ENCODE results near the gene CAPSL.

The CAPSL gene

GRCh38 chr5:35876454-35876853 lies 62.0 kb downstream of the CAPSL start:
- Histone ChIP-seq H3K4me1 (ENCODE audit: insufficient read depth, low read length) (no peaks in the 10 kb centered on the region), H3K36me3 (ENCODE audit: insufficient read depth, low read length) (no peaks in the 10 kb centered on the region), H3K4me3 (ENCODE audit: low read length) (no peak overlapping the region), H3K9me3 (ENCODE audit: insufficient read depth, low read depth, low read length) (no peaks in the 10 kb centered on the region), H3K9ac (ENCODE audit: low read depth, low read length) (no peak overlapping the region), H3K27me3 (ENCODE audit: insufficient read depth, low read length) (no peaks in the 10 kb centered on the region), H3K27ac (ENCODE audit: low read depth, low read length) (no peak overlapping the region)
- WGBS, result 100% methylated on average over 2 of the region's 2 CpGs

GRCh38 chr5:35870605-35871004 lies 67.8 kb downstream of the CAPSL start:
- Histone ChIP-seq H3K27ac (ENCODE audit: low read depth, low read length) (no peak overlapping the region), H3K4me1 (ENCODE audit: insufficient read depth, low read length) (no peaks in the 10 kb centered on the region)
- WGBS, result 100% methylated on average over 4 of the region's 4 CpGs

GRCh38 chr5:35869685-35870277 lies 68.6 kb downstream of the CAPSL start:
- 94% methylated on average over 5 of the region's 5 CpGs for WGBS
- Histone ChIP-seq H3K4me3 (ENCODE audit: low read length) (no peak overlapping the region), H3K9ac (ENCODE audit: low read depth, low read length) (no peak overlapping the region), H3K27me3 (ENCODE audit: insufficient read depth, low read length) (no peaks in the 10 kb centered on the region), H3K36me3 (ENCODE audit: insufficient read depth, low read length) (no peaks in the 10 kb centered on the region), H3K4me1 (ENCODE audit: insufficient read depth, low read length) (no peaks in the 10 kb centered on the region), H3K27ac (ENCODE audit: low read depth, low read length) (no peak overlapping the region), H3K9me3 (ENCODE audit: insufficient read depth, low read depth, low read length) (no peaks in the 10 kb centered on the region)

More at GRCh38 chr5:35870605-35871004, 67.8 kb downstream of the CAPSL start:
- H3K27me3 ChIP-seq (ENCODE audit: insufficient read depth, low read length), result no peaks in the 10 kb centered on the region
- no peak overlapping the region for H3K9ac ChIP-seq (ENCODE audit: low read depth, low read length)
- no peak overlapping the region for H3K4me3 ChIP-seq (ENCODE audit: low read length)
- H3K9me3 ChIP-seq (ENCODE audit: insufficient read depth, low read depth, low read length), result no peaks in the 10 kb centered on the region
- H3K36me3 ChIP-seq (ENCODE audit: insufficient read depth, low read length), result no peaks in the 10 kb centered on the region

DNA sequence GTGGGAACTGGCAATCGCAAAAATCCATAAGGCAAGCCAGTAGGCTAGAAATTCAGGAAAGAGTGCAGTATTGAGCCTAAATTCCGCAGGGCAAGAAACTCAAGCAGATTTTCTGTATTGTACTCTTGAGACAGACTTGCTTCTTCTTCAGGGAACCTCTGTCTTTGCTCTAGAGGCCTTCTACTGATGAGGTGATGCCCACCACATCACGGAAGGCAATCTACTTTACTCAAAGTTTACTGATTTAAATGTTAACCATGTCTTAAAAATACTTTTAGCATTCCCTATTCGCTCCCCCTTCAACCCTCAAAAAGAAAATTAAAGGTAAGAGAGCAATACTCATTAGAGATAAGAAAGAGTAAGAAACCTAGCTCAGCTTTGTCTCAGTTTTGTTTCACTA lies 70.4 kb downstream of the CAPSL start:
- WGBS, result 97% methylated on average over 3 of the region's 4 CpGs

GRCh38 chr5:35863159-35863558 lies 75.3 kb downstream of the CAPSL start:
- Histone ChIP-seq H3K27me3 (ENCODE audit: insufficient read depth, low read length) (no peaks in the 10 kb centered on the region), H3K27ac (ENCODE audit: low read depth, low read length) (no peak overlapping the region), H3K36me3 (ENCODE audit: insufficient read depth, low read length) (no peaks in the 10 kb centered on the region), H3K9me3 (ENCODE audit: insufficient read depth, low read depth, low read length) (0 out of 2 replicates have a peak, but pooled peaks cover 2% of the 10 kb centered on the region), H3K4me1 (ENCODE audit: insufficient read depth, low read length) (peaks cover 31% of the 10 kb centered on the region), H3K9ac (ENCODE audit: low read depth, low read length) (no peak overlapping the region), H3K4me3 (ENCODE audit: low read length) (no peak overlapping the region)
- WGBS, result 94% methylated on average over 3 of the region's 3 CpGs

More for the DNA sequence above, 70.4 kb downstream of the CAPSL start:
- no peak overlapping the region for H3K9ac ChIP-seq (ENCODE audit: low read depth, low read length)
- H3K36me3 ChIP-seq (ENCODE audit: insufficient read depth, low read length), result no peaks in the 10 kb centered on the region
- no peak overlapping the region for H3K4me3 ChIP-seq (ENCODE audit: low read length)
- H3K9me3 ChIP-seq (ENCODE audit: insufficient read depth, low read depth, low read length), result 0 out of 2 replicates have a peak, but pooled peaks cover 2% of the 10 kb centered on the region
- H3K4me1 ChIP-seq (ENCODE audit: insufficient read depth, low read length), result no peaks in the 10 kb centered on the region
- H3K27me3 ChIP-seq (ENCODE audit: insufficient read depth, low read length), result no peaks in the 10 kb centered on the region
- H3K27ac ChIP-seq (ENCODE audit: low read depth, low read length), result no peak overlapping the region

DNA sequence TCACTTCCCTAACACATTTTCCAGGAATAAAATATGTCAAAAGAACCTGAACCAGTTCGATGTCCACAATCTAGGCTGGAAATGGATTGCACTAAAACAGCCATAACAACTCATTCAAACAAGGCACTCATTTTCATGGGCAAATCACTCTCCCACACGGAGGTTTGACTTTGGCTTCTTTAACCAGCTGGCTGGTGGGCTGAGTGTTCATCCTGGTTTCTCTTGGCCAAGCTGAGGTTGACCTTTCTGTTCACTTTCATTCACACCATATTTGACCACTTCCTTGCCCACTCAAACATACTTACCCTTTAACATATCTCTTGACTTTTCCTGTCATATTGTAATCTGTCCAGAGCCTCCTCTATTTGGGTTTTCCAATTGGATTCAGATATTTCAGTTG lies 76.3 kb downstream of the CAPSL start:
- no peak overlapping the region for H3K27ac ChIP-seq (ENCODE audit: low read depth, low read length)
- H3K9me3 ChIP-seq (ENCODE audit: insufficient read depth, low read depth, low read length), result 0 out of 2 replicates have a peak, but pooled peaks cover 2% of the 10 kb centered on the region
- H3K9ac ChIP-seq (ENCODE audit: low read depth, low read length), result no peak overlapping the region
- WGBS, result 94% methylated on average over 2 of the region's 2 CpGs
- H3K4me1 ChIP-seq (ENCODE audit: insufficient read depth, low read length), result peaks cover 36% of the 10 kb centered on the region
- H3K27me3 ChIP-seq (ENCODE audit: insufficient read depth, low read length), result no peaks in the 10 kb centered on the region
- H3K36me3 ChIP-seq (ENCODE audit: insufficient read depth, low read length), result no peaks in the 10 kb centered on the region
- H3K4me3 ChIP-seq (ENCODE audit: low read length), result no peak overlapping the region

DNA sequence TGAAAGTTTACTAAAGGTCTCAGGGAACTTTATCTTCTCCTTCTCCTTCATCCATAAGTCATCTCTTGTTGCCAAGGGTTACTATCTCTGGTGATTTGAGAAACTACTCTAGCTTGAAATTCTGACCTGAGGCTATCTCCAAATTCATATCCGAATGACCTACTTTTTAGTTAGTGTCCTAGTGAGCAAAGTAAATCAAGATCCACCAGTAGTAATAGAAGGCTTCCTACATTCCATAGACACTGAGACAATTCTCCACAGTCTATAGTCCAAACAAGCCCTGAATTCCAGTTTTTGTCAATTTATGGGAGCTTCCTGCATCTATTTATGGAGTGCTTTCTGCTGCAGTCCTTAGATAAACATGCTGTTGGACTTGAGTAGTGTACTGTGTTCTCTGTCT lies 76.7 kb downstream of the CAPSL start:
- 100% methylated on average over 1 of the region's 1 CpG for WGBS

DNA sequence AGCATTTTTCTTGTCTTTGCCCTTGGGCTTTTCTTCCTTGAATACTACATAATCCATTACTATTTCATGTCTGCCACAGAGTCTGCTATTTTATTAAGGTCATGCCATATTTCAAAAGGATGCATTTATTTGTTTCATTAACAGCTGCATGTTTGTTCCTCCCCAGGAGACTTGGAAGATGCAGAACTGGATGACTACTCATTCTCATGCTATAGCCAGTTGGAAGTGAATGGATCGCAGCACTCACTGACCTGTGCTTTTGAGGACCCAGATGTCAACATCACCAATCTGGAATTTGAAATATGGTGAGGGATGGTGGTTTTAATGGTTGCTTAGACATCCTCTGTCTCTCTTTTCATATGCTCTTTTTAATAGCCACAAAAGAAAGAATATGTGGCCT lies 77.7 kb downstream of the CAPSL start:
- Histone ChIP-seq H3K27me3 (ENCODE audit: insufficient read depth, low read length) (no peaks in the 10 kb centered on the region), H3K4me3 (ENCODE audit: low read length) (no peak overlapping the region), H3K9ac (ENCODE audit: low read depth, low read length) (no peak overlapping the region), H3K27ac (ENCODE audit: low read depth, low read length) (no peak overlapping the region), H3K9me3 (ENCODE audit: insufficient read depth, low read depth, low read length) (0 out of 2 replicates have a peak, but pooled peaks cover 2% of the 10 kb centered on the region), H3K4me1 (ENCODE audit: insufficient read depth, low read length) (peaks cover 36% of the 10 kb centered on the region), H3K36me3 (ENCODE audit: insufficient read depth, low read length) (no peaks in the 10 kb centered on the region)
- 89% methylated on average over 1 of the region's 1 CpG for WGBS

More for the DNA sequence above, 76.7 kb downstream of the CAPSL start:
- H3K27ac ChIP-seq (ENCODE audit: low read depth, low read length), result no peak overlapping the region
- H3K36me3 ChIP-seq (ENCODE audit: insufficient read depth, low read length), result no peaks in the 10 kb centered on the region
- 0 out of 2 replicates have a peak, but pooled peaks cover 2% of the 10 kb centered on the region for H3K9me3 ChIP-seq (ENCODE audit: insufficient read depth, low read depth, low read length)
- no peaks in the 10 kb centered on the region for H3K27me3 ChIP-seq (ENCODE audit: insufficient read depth, low read length)
- H3K4me1 ChIP-seq (ENCODE audit: insufficient read depth, low read length), result peaks cover 36% of the 10 kb centered on the region
- no peak overlapping the region for H3K9ac ChIP-seq (ENCODE audit: low read depth, low read length)
- H3K4me3 ChIP-seq (ENCODE audit: low read length), result no peak overlapping the region

DNA sequence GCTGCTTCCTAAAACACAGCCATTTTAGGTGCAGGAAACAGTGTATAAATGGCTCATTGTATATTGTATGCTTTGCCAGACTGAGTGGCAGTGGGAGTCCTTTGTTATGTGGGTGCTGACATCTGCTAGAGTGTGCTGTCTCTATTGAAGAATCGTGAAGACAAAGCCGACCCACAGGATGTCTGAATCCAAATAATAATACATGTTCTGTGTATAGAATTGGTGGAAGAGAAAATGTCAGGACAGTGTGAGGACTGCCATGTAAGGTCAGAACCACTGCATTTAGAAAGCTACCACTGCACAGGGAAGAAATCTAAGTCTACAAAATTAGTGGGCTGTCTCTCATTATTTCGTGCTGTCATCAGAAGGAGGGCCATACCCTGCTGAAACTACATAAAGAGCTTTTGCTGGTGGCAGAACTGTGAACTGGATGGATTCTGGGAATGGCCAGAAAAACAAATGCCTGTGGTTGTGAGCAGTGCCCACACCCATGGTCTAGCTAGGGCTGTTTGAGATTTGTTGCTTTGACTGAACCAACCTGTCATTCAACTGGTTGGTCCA lies 79.2 kb downstream of the CAPSL start:
- Histone ChIP-seq H3K9me3 (ENCODE audit: insufficient read depth, low read depth, low read length) (no peaks in the 10 kb centered on the region), H3K27ac (ENCODE audit: low read depth, low read length) (no peak overlapping the region), H3K9ac (ENCODE audit: low read depth, low read length) (no peak overlapping the region; the same call in 1 of the 2 replicates), H3K36me3 (ENCODE audit: insufficient read depth, low read length) (no peaks in the 10 kb centered on the region), H3K4me1 (ENCODE audit: insufficient read depth, low read length) (peaks cover 36% of the 10 kb centered on the region), H3K27me3 (ENCODE audit: insufficient read depth, low read length) (no peaks in the 10 kb centered on the region), H3K4me3 (ENCODE audit: low read length) (no peak overlapping the region)
- WGBS, result 52% methylated on average over 3 of the region's 3 CpGs

- H3K27ac ChIP-seq (ENCODE audit: low read depth, low read length), result no peak overlapping the region
- no peaks in the 10 kb centered on the region for H3K36me3 ChIP-seq (ENCODE audit: insufficient read depth, low read length)
- H3K4me3 ChIP-seq (ENCODE audit: low read length), result no peak overlapping the region
- WGBS, result 75% methylated on average over 2 of the region's 2 CpGs
- no peaks in the 10 kb centered on the region for H3K9me3 ChIP-seq (ENCODE audit: insufficient read depth, low read depth, low read length)
- H3K9ac ChIP-seq (ENCODE audit: low read depth, low read length), result no peak overlapping the region
- H3K4me1 ChIP-seq (ENCODE audit: insufficient read depth, low read length), result peaks cover 36% of the 10 kb centered on the region
- no peaks in the 10 kb centered on the region for H3K27me3 ChIP-seq (ENCODE audit: insufficient read depth, low read length)
Observed at GRCh38 chr5:35857606-35858205, 80.7 kb downstream of the CAPSL start.

DNA sequence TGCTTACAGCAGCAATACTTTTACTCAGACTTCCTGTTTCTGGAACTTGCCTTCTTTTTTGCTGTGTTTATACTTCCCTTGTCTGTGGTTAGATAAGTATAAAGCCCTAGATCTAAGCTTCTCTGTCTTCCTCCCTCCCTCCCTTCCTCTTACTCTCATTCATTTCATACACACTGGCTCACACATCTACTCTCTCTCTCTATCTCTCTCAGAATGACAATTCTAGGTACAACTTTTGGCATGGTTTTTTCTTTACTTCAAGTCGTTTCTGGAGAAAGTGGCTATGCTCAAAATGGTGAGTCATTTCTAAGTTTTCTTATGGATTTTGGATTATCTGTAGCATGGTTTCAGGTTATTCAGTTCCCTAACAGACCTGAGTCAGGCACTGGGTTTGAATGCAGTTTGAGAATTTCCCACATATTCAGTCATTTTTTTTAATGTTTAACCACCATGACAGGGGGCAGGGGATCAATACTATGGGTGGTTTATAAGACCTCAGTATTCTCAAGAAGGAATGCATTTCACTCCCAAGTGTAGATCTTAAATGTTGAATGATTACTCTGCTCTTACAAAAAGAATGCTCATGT lies 81.6 kb downstream of the CAPSL start, which contains the start of gene IL7R:
Gene IL7R, plus strand, starts transcription at position 127 of the 587 bp plus-strand sequence. Its CDS starts 87 bp downstream, at position 214.
- no peaks in the 10 kb centered on the region for H3K27me3 ChIP-seq (ENCODE audit: insufficient read depth, low read length)
- H3K36me3 ChIP-seq (ENCODE audit: insufficient read depth, low read length), result no peaks in the 10 kb centered on the region
- H3K4me1 ChIP-seq (ENCODE audit: insufficient read depth, low read length), result peaks cover 36% of the 10 kb centered on the region
- WGBS, result 79% methylated on average over 1 of the region's 1 CpG
- H3K9ac ChIP-seq (ENCODE audit: low read depth, low read length), result no peak within 1 kb of the TSS
- H3K27ac ChIP-seq (ENCODE audit: low read depth, low read length), result no peak within 1 kb of the TSS
- H3K9me3 ChIP-seq (ENCODE audit: insufficient read depth, low read depth, low read length), result no peaks in the 10 kb centered on the region
- no peak within 1 kb of the TSS for H3K4me3 ChIP-seq (ENCODE audit: low read length)
